HG02973 (cell line): ENCODE measurements around the gene PLEKHG5.
"Not testable (repeated sequence)": the region's sequence is repeated elsewhere in the genome, so short reads cannot be mapped to it uniquely, and the experiment has no call there.

Source experiments
- ATAC-seq: cut with Tn5 transposase; IDR thresholded peaks from one replicate; pipeline ENCODE4 v1.9.1; 2021; ENCODE audit warnings: moderate library complexity; ENCODE audit not compliant: unreplicated experiment

The PLEKHG5 gene

DNA sequence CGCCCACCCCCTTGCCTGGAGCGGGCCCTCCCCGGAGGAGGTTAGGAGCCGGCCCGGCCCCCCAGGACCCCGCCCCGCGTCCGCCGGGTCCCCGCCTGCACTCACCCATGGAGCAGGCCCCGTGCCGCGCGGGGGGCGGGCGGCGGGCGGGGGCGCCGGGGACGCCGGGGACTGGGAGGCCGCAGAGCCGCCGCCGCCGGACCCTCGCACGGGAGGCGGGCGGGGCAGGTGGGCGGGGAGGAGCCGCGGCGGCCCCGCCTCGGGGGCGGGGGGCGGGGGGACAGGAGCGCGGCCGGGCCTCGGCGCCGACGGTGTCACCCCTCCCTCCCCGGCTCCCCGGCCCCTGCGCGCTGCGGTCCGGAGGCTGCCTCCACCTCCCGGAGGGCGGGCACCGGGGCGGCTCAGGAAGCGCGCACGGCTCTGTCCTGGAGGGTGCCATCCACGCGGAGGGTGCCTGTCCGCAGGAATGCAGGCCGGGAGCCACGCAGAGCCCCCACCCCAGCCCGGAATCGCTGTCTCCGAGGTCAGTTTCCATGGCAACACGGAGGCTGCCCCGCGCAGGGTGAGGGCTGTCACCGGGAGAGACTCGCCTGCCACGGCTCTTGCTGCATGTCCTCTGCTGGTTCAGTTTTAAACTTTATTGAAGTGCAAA, 5.9 kb upstream of the PLEKHG5 start:
- no peak for ATAC-seq

DNA sequence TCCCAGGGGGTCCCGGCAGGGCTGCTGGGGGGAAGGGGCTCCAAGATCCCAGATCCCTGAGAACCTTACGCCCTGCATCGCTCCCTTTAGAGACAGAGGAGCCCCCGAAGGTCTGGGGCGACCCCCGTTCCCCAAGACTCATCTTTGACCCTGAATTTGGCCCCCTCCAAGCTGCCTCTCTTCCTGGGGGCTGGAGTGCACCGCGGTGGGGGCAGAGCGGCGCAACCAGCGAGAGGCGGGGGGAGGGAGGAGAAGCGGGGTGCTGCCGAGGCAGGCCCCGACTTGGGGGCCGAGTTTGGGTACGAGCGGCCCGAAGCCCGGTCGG, 5.4 kb upstream of the PLEKHG5 start:
- no peak for ATAC-seq

DNA sequence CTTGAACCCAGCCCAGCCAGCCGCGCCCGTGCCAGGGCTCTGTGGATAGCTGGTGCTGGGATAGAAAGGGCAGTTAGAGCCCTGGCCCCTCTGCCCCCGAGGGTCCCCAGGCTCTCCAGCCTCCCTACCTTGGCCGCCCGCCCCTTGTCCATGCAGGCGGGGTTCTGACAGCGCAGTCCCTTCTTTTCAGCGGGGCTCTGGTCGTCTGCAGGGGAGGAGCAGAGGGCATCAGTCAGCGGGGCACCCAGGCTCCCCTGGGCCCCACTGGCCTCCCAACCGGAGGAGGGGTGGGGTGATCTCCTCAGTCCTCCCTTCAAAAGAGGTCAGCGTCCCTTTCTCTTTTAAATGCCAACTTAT, 4.9 kb upstream of the PLEKHG5 start:
- no peak for ATAC-seq

DNA sequence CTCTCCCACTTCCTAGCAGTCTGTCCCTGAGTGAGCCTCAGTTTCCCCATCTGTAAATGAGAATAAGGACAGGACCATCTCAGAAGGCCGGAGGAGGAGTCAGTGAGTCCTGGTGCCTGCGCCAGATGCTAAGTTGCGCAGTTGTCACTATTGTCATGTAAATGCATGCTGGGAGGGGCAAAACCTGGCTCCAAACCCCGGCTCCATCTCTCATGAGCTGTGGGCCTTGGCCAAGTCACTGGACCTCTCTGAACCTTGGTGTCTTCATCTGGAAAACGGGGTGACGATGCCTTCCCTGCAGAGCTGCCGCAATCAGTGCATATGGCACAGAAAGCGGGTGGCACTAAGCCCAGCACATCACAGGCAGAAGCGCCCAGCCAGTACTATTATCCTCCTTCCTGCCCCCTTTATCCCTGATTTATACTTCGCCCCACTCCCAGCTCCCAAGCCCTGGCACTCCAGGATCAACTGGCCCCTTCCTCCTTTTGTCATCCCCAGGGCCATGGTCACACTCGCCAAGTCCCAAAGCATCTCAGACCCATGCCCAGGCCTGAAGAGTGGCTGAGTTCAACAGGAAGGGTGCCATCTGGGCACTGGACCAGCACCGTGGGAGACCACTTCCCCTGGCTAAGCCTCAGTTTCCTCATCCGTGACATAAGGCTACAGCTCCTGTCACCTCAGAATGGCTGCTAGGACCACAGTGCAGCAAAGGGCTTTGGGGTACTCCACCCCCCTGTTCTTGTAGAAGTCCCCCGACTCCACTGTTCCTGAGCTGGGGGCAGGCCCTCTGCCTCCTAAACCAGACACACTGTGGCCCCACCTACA, 4.3 kb upstream of the PLEKHG5 start:
- no peak for ATAC-seq

DNA sequence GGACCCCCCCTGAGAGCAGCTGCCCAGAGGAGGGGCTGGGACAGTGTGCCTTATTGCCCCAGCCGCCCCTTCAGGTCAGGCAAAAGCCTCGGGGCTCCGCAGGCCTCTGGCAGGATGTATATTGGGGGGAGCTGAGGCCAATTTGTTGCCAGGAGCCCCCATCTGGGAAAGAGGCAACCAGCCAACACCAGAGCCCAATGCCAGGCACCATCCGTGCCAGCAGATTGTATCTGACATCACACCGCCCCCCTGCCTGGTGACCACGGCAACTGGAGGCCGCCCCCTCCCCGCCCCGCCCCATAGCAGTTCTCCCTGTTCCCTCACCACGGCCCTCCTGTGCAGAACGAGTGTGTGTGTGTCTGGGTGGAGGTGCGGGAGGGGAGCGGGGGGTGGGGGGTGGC, 3.6 kb upstream of the PLEKHG5 start:
- no peak for ATAC-seq

- ATAC-seq: no peak
These were observed 3.2 kb upstream of the PLEKHG5 start for GRCh38 chr1:6494627-6495026.

GRCh38 chr1:6493834-6494223, 2.4 kb upstream of the PLEKHG5 start:
- not testable (repeated sequence) for ATAC-seq

DNA sequence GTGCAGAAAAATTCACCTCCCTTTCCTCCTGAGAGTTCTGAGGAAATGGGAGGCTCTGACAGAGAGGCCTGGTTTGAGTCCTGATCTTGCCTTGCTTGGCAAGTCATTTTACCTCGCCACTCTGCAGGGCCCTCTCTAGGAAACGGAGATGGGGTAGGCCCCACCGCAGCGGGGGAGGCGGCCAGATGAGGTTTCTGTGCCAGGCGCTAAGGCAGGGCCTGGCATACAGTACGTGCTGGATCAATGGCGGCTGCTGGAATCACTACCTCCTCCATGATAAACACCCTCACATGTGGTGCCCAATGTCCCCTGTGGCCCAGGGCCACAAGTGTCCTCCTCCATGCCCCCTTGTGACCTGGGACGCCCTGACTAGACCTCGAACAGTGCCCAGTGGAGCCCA, 499 bp upstream of the PLEKHG5 start:
- no peak for ATAC-seq

- ATAC-seq: no peak
These were observed 402 bp downstream of the PLEKHG5 start for GRCh38 chr1:6491081-6491449.

DNA sequence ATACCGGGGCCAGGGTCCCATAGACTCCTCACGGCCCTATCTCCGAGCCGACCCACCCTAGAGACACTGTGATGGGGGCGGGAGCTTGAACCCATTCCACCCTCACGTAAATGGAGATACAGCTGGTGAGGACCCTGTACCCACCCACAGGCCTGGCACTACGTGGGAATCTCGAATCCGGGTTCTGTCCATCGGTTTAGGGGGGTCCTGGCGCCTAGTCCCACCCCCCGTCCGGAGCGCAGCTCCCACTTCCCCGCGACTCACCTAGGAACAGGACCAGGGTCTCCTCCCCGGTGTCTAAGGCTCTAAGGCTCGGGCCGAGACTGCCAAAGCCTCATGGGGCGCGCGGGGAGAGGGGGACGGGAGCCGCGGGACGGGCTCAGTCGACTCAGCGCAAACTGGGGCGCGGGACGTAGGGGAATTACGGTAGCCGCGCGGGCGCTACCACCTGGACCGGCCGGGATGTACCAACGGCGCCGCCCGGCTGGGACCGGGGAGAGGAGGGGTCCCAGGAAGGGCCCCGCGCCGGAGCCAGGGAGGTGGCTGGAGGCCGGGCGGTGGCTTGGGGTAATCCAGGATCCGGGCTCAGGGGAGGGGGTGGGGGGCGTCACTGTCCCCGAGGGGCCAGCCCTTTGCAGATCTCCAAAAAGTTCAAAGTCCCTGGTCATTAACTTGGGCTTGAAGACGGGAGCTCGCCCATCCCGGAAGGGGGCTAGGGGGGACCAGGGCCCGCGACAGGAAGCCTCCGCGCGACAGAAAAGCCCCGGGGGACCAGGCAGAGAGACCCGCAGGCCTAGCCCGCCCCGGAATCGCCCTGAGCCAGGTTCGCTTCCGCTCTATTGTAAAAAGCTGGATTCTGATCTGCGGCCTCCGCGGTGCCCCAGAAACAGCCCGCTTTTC, 1.0 kb downstream of the PLEKHG5 start:
- peak; percentile 44 for ATAC-seq

DNA sequence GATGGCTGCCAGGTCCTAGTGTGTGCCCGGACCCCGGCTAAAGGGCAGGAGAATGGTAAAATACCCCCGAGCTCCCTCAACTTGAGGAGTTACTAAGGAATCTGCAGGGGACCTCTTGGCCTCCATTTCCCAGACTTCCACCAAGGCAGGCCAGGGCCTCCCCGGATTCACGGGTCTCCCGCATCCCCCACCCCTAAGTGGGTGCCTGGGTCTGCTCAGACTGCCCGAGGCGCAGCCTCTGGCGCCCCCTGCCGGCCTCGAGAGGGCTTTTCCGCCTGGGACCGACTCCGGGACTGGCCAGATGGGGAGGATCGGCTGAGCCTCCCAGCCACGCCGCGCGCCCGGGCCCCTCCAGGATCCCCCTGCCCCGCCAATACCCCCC, 1.7 kb downstream of the PLEKHG5 start:
- no peak for ATAC-seq

- ATAC-seq: no peak
These were observed 2.1 kb downstream of the PLEKHG5 start for GRCh38 chr1:6489383-6489765.

GRCh38 chr1:6488602-6489382, 2.7 kb downstream of the PLEKHG5 start:
- no peak for ATAC-seq

GRCh38 chr1:6487804-6488484, 3.5 kb downstream of the PLEKHG5 start:
- no peak for ATAC-seq

DNA sequence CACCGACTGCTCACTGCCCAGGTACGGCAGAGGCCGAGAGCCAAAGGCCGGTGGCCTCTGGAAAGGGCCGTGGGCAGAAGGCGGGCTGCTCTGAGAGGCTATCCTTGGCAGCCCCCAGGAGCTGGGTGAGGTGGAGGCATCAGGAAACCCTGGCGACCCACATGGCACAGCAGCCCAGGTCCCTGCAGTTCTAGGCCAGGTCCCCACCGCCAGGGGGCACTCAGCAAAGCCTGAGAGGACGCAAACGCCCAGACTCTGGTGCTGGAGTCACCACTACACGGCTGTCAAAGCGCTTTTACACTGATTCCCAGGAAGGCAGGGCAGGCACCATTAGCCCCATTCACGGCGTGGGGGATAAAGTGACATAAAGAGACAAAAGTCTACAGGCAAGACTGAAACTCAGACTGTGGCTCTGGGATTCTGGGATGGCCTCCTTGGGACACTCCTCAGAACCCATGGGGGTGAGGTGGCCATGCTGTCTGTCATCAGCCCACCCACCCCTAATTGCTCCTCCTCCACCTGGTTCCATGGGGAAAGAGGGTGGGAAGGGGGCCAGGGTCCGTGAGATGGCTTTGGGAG, 4.9 kb downstream of the PLEKHG5 start:
- peak; percentile 45 for ATAC-seq

DNA sequence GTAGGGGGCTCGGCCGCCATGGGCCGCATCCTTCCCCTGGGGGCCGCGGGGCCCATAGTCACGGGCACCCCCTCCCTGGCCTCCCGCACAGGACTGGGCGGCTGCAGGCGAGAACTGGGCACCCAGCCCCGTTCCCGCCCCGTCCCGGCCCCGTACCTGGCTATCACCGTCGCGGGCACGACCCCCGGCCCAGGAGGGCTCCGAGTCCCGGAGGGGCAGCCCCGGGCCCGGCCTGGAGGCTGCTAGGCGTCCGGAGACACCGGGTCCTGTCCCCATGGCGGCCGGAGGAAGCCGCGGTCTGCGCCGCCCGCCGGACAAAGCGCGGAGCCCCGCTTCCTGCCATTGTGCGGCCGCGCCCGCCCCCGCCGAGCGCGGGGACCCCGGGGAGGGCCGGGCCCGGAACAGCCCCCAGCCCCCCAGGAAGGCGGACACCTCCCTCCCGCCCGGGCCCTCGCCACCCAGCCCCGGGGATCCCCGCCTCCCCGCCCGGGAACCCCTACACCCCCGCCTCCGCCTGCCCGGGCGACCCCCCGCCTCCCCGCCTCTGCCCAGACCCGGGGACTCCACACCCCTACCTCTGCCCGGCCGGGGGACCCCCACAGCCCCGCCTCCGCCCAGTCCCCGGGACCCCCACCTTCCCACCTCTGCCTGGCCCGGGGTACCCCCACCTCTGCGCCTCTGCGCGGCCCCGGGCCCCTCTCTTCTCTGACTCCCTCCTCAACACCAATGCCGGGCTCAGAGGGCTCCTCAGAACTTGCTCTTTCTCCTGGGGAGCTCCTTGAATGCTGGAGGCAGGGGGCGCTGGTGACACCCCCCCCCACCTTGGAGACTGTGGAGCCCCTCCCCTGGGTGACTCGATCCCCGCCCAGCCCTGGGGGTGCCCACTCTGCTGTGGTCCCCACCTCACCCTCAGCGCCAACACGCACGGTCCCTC, 6.0 kb downstream of the PLEKHG5 start:
- ATAC-seq: no peak

- ATAC-seq: no peak
These were observed 6.7 kb downstream of the PLEKHG5 start for GRCh38 chr1:6484826-6485167.

DNA sequence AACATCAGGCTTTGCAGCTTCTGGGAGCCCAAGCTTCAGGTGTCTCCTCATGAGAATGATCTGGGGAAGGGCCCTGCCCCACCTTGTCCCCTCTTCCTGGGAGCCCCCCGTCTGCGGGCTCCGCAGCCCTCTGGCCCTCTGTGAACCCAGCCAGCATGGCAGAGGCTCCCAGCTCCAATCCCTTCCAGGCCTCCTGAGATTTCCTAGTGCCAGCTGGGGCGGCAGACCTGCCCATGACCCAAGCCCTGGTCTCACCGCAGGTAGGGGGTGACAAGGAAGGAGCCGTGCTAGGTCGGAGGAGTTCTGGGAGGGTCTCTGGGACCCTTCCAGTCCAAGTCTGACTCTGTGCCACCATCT, 7.7 kb downstream of the PLEKHG5 start:
- ATAC-seq: no peak

DNA sequence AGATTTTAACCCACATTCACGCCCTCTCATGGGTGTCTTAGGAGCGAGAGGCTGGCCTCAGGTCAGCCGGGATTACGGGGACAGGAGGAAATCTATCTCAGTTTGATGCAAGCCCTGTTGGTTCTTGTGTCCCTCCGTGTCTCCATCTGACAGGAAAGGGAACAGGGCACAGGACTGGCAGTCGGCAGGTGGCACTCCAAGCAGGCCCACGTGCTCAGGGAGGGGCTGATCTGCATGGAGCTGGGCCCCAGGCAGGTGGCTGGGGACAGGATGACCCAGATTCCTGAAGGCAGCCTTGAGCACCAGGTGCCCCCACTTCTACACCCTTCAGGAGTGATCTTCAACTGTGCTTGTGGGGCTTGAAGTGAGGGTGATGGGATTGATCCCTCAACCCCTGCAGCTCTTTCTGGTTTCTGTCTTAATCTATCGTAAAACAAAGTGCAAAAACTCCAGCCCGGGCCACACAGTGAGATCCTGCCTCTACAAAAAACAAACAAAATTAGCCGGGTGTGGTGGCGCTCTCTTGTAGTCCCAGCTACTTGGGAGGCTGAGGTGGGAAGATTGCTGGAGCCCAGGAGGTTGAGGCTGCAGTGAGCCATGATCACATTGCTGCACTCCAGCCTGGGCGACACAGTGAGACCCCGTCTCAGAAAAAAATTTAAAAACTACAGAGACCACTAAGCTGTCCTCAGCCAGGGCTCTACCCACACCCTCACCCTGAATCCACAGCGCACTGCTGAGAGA, 8.3 kb downstream of the PLEKHG5 start:
- no peak for ATAC-seq
